ENCODE data around the gene GFRA1.

- TF ChIP-seq EZH2 (IDR thresholded peaks at IDR 0.05; ENCODE audit: borderline replicate concordance) (no peak), CTCF (IDR thresholded peaks at IDR 0.05; ENCODE audit: poor library complexity) (no peak), EZH2phosphoT487 (IDR thresholded peaks at IDR 0.05; ENCODE audit: low read depth, severe bottlenecking, unreplicated experiment) (no peak)
These were observed 31.2 kb downstream of the GFRA1 start for GRCh38 chr10:116241642-116242410.

Data from hepatocyte (in vitro differentiated cells).